OCI-LY7 (cell line): ENCODE results near the gene FOXD2.

ENCODE experiments used
- CTCF ChIP-seq: fragments of 200-600 bp; sonication (generic); conservative IDR thresholded peaks from 2 replicates; pipeline ENCODE4 v1.5.1; 2014; ENCODE audit warnings: mild to moderate bottlenecking, antibody characterized with exemption, low read length, moderate library complexity, mixed read lengths
- EZH2phosphoT487 ChIP-seq: fragments of 200-600 bp; sonication (generic); IDR thresholded peaks from 2 replicates; pipeline ENCODE4 v1.6.1; 2018; ENCODE audit warnings: low read depth, borderline replicate concordance, mild to moderate bottlenecking, mixed run types, antibody characterized with exemption, low read length, moderate library complexity, mixed read lengths

DNA sequence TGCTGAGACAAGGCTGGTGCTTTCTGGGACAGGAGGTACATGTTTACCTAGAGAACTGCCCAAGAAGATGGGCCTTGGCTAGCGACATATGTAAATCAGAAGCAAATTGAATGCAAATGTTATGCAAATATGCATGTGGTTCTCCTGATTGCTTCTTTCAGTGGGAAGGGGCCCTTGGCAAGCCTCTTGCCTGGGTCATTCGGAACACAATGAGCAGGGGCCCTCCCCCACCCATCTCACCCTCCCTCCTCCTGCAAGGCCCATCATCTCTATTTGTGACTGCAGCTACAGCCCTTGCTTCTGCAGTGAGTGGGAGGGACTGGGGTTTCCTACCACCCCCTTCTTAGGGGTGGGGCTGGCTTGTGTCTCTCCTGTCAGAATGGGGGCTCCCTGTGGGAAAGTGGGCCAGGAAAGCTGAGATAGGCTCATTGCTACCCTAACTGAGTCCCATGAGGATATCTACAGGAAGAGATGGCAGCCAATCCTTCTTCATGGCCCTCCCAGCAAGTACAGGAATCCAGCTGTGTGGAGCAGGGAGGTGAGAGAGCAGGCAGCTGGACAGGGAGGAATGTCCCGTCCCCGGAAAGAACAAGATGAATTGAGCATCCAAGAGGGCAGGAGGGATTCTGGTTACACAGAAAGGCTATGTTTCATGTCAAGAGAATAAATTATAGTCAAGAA is 31.0 kb downstream of the FOXD2 start:
- TF ChIP-seq CTCF (no peak), EZH2phosphoT487 (no peak)
